GM23248 (cell line): ENCODE measurements around the gene POLG2.

Source experiments
- EZH2 ChIP-seq: fragments of 200-600 bp; sonication (generic); IDR thresholded peaks from 2 replicates; pipeline ENCODE4 v1.6.1; 2018; ENCODE audit warnings: antibody characterized with exemption, mild to moderate bottlenecking; ENCODE audit not compliant: insufficient read depth, poor library complexity, severe bottlenecking
- EZH2phosphoT487 ChIP-seq: fragments of 200-600 bp; sonication (generic); IDR thresholded peaks from 2 replicates; pipeline ENCODE4 v1.6.1; 2018; ENCODE audit warnings: antibody characterized with exemption, moderate library complexity, mild to moderate bottlenecking, low read depth; ENCODE audit not compliant: insufficient read depth

- no peak for TF ChIP-seq EZH2phosphoT487
- TF ChIP-seq EZH2 = no peak
Measured at GRCh38 chr17:64500487-64500859, 3.6 kb upstream of the POLG2 start.
